Tibial nerve (tissue), 3 donors: Measurements from ENCODE around the gene DGCR6L.
"Not testable (repeated sequence)": the region's sequence is repeated elsewhere in the genome, so short reads cannot be mapped to it uniquely, and the experiment has no call there.

Source experiments
- POLR2A ChIP-seq, 2 donors: fragments of 450-650 bp; IDR thresholded peaks; one replicate each; pipeline ENCODE4 v1.6.1; 2017; ENCODE audit warnings: antibody characterized with exemption in 2 of 2, mild to moderate bottlenecking in 2 of 2, moderate library complexity in 2 of 2
- TF ChIP-seq, protein P1 (sequence below), 5 experiments: fragments of 200-600 bp in 3 of 5; fragments of 450-650 bp in 2 of 5; sonication (generic) in 3 of 5; IDR thresholded peaks; one replicate each; pipeline ENCODE4 v1.5.1; 2016 to 2019; ENCODE audit warnings: antibody characterized with exemption in 5 of 5, mild to moderate bottlenecking in 3 of 5, moderate library complexity in 2 of 5

DNA sequence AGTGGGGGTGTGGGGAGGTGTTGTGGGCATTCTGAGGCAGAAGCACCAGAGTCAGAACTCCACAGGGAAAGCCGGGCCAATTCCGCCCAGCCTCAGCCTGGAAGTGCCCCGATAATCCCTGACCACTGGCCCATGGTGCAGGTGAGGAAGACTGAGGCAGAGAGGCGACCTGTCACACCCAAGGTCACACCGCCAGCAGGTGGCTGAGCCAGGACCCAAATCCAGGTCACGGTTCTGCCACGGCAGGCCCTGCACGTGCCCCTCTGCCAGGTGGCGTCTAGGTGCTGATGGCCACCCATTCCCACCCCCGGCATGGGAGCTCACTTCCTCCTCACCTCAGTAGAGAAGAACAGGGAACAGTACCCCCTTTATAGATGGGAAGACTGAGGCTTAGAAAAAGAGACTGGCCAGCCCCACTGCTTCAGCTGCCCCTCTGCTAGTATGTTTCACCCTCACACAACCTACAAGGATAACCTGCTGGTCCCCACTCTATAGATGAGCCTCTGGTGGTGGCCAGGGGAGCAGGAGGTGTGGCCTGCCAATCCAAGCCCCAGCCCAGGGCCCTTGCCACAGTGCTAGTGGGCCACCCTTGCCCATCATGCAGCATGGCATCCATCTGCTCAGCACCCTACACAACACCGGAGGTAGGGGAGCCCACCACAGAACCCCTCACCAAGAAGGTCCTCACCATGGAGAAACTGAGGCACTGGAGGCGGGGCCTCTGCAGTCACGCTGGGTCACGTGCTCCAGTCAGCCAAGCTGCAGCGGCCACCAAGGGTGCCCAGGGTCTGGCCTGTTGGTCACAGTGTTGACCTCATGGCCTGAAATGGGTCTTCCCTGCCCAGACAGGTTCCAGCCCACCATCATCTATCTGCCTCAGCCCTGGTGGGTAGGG is 53.8 kb downstream of the DGCR6L start:
- TF ChIP-seq POLR2A (IDR thresholded peaks at IDR 0.05) = not testable (repeated sequence)
- TF ChIP-seq, protein P1, sequence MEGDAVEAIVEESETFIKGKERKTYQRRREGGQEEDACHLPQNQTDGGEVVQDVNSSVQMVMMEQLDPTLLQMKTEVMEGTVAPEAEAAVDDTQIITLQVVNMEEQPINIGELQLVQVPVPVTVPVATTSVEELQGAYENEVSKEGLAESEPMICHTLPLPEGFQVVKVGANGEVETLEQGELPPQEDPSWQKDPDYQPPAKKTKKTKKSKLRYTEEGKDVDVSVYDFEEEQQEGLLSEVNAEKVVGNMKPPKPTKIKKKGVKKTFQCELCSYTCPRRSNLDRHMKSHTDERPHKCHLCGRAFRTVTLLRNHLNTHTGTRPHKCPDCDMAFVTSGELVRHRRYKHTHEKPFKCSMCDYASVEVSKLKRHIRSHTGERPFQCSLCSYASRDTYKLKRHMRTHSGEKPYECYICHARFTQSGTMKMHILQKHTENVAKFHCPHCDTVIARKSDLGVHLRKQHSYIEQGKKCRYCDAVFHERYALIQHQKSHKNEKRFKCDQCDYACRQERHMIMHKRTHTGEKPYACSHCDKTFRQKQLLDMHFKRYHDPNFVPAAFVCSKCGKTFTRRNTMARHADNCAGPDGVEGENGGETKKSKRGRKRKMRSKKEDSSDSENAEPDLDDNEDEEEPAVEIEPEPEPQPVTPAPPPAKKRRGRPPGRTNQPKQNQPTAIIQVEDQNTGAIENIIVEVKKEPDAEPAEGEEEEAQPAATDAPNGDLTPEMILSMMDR (IDR thresholded peaks at IDR 0.05) = not testable (repeated sequence)
